Gastroesophageal sphincter (tissue), 4 donors: ENCODE data around the gene LRP1B. TPM values are rescaled to one million over a fixed set of nuclear protein-coding genes. Genes with fewer than 3 reads are reported as not detected.

ENCODE experiments used
- ATAC-seq: fragments of 150-250 bp; one replicate; pipeline ENCODE4 v1.9.1; 2016; ENCODE audit warnings: mild to moderate bottlenecking, moderate library complexity
- H3K27ac ChIP-seq, 4 donors: fragments of 200-600 bp; sonication (generic) in 3 of 4; 1 replicate in 3 of 4; 2 replicates in 1 of 4; pipeline ENCODE4 v1.5.1; 2016 to 2019
- H3K27me3 ChIP-seq: fragments of 200-600 bp; sonication (generic); one replicate; pipeline ENCODE4 v1.5.1; 2019
- H3K36me3 ChIP-seq, 2 donors: fragments of 200-600 bp; sonication (generic); one replicate each; pipeline ENCODE4 v1.5.1; 2019; ENCODE audit warnings: control low read depth in 1 of 2
- H3K4me1 ChIP-seq, 3 donors: fragments of 200-600 bp; sonication (generic); 1 replicate in 2 of 3; 2 replicates in 1 of 3; pipeline ENCODE4 v1.5.1; 2016 to 2019; ENCODE audit warnings: control low read depth in 2 of 3
- H3K4me3 ChIP-seq, 2 donors: fragments of 200-600 bp; sonication (generic); one replicate each; pipeline ENCODE4 v1.5.1; 2019; ENCODE audit warnings: mild to moderate bottlenecking in 1 of 2, moderate library complexity in 1 of 2
- H3K9me3 ChIP-seq, 3 donors: fragments of 200-600 bp; sonication (generic); one replicate each; pipeline ENCODE4 v1.5.1; 2017 to 2019; ENCODE audit warnings: control low read depth in 2 of 3
- CTCF ChIP-seq, 4 experiments: fragments of 200-600 bp in 2 of 4; fragments of 450-650 bp in 2 of 4; sonication (generic) in 1 of 4; IDR thresholded peaks; one replicate each; pipeline ENCODE4 v1.5.1; 2017 to 2019; ENCODE audit warnings: antibody characterized with exemption in 4 of 4, mild to moderate bottlenecking in 2 of 4, moderate library complexity in 2 of 4
- EP300 ChIP-seq: sonication (generic); formaldehyde crosslinking; IDR thresholded peaks from one replicate; pipeline ENCODE4 v1.6.1; 2017; ENCODE audit warnings: antibody characterized with exemption, mild to moderate bottlenecking
- POLR2A ChIP-seq, 2 donors: fragments of 450-650 bp; IDR thresholded peaks; one replicate each; pipeline ENCODE4 v1.6.1; 2017; ENCODE audit warnings: antibody characterized with exemption in 2 of 2, mild to moderate bottlenecking in 2 of 2, moderate library complexity in 1 of 2
- POLR2AphosphoS5 ChIP-seq: sonication (generic); formaldehyde crosslinking; IDR thresholded peaks from one replicate; pipeline ENCODE4 v1.6.1; 2017; ENCODE audit warnings: antibody characterized with exemption
- WGBS, 2 donors: methylation state at CpG; one replicate each; pipeline ENCODE4 v1.1.5; 2018; ENCODE audit warnings: low coverage in 1 of 2; 5-methylcytosine and 5-hydroxymethylcytosine counted together
- total RNA-seq, 4 donors: library from RNA; depleted of rRNA; stranded (reverse); fragments of >200 nt; gene quantifications; one replicate each; pipeline ENCODE4 v1.1.0, GENCODE V29; 2016

The LRP1B gene
- total RNA-seq, 4 donors from 2014 or later = 0.27 to 20.7 (median 3.2) TPM

DNA sequence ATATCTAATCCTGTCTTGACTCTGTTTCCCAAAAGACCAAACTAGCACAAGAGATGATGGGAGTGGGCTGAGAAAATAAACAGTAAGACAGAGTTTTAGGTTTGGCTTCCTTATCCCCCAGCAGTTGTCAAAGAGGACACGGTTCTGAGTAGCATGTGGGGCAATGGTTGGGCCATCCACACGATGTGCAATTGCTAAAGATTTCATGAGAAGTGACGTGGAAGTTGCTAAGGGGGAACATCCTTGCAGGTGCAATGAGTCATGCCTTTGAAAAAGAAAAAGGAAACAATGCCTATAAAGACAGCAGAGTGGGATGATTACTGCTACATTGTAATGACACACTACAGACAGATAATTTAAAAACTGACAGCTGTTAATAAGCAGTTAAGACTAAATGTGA lies 1395.8 kb downstream of the LRP1B start:
- Histone ChIP-seq H3K9me3 (peaks cover 0 to 5% (median 0%) of the 10 kb centered on the region in 3 donors), H3K27ac (no peak overlapping the region), H3K4me3 (no peak overlapping the region), H3K27me3 (no peaks in the 10 kb centered on the region), H3K36me3 (no peaks in the 10 kb centered on the region), H3K4me1 (no peaks in the 10 kb centered on the region)
- no peak for ATAC-seq
- TF ChIP-seq CTCF (IDR thresholded peaks at IDR 0.05) (no peak), EP300 (no peak), POLR2AphosphoS5 (no peak), POLR2A (IDR thresholded peaks at IDR 0.05) (no peak)
- 66 to 90% methylated on average over 2 to 3 of the region's 3 CpGs for WGBS, 2 donors

GRCh38 chr2:140718999-140719398 lies 1411.8 kb downstream of the LRP1B start:
- no peak for ATAC-seq
- TF ChIP-seq POLR2AphosphoS5 (no peak), POLR2A (IDR thresholded peaks at IDR 0.05) (no peak), EP300 (no peak), CTCF (IDR thresholded peaks at IDR 0.05) (no peak)
- WGBS, 2 donors = 83 to 89% methylated on average over 1 of the region's 1 CpG

GRCh38 chr2:140717481-140717880 lies 1413.3 kb downstream of the LRP1B start:
- no peaks in the 10 kb centered on the region for H3K4me1 ChIP-seq
- no peak for ATAC-seq
- no peak overlapping the region for H3K4me3 ChIP-seq
- H3K9me3 ChIP-seq = no peaks in the 10 kb centered on the region
- WGBS, 2 donors = 40 to 56% methylated on average over 2 of the region's 2 CpGs
- H3K36me3 ChIP-seq = no peaks in the 10 kb centered on the region
- no peaks in the 10 kb centered on the region for H3K27me3 ChIP-seq
- H3K27ac ChIP-seq = no peak overlapping the region
- TF ChIP-seq EP300 = no peak
- no peak for TF ChIP-seq POLR2AphosphoS5
- TF ChIP-seq POLR2A (IDR thresholded peaks at IDR 0.05) = no peak
- no peak for TF ChIP-seq CTCF (IDR thresholded peaks at IDR 0.05)

More at GRCh38 chr2:140718999-140719398, 1411.8 kb downstream of the LRP1B start:
- Histone ChIP-seq H3K36me3 (no peaks in the 10 kb centered on the region), H3K27ac (no peak overlapping the region), H3K27me3 (no peaks in the 10 kb centered on the region), H3K4me1 (no peaks in the 10 kb centered on the region), H3K4me3 (no peak overlapping the region), H3K9me3 (no peaks in the 10 kb centered on the region)

- 62 to 69% methylated on average over 3 of the region's 3 CpGs for WGBS, 2 donors
- no peak for TF ChIP-seq POLR2A (IDR thresholded peaks at IDR 0.05)
- TF ChIP-seq EP300 = no peak
Measured at GRCh38 chr2:140714586-140714985, 1416.2 kb downstream of the LRP1B start.

GRCh38 chr2:140711867-140712266 lies 1418.9 kb downstream of the LRP1B start:
- H3K9me3 ChIP-seq = no peaks in the 10 kb centered on the region
- no peaks in the 10 kb centered on the region for H3K27me3 ChIP-seq
- H3K36me3 ChIP-seq = no peaks in the 10 kb centered on the region
- ATAC-seq = no peak
- TF ChIP-seq POLR2A (IDR thresholded peaks at IDR 0.05) (no peak), CTCF (IDR thresholded peaks at IDR 0.05) (no peak), POLR2AphosphoS5 (no peak), EP300 (no peak)
- H3K4me3 ChIP-seq = no peak overlapping the region
- H3K27ac ChIP-seq = no peak overlapping the region
- 59 to 66% methylated on average over 3 of the region's 3 CpGs for WGBS, 2 donors
- no peaks in the 10 kb centered on the region for H3K4me1 ChIP-seq

More at GRCh38 chr2:140714586-140714985, 1416.2 kb downstream of the LRP1B start:
- H3K9me3 ChIP-seq = no peaks in the 10 kb centered on the region
- H3K36me3 ChIP-seq = no peaks in the 10 kb centered on the region
- no peak for ATAC-seq
- no peaks in the 10 kb centered on the region for H3K27me3 ChIP-seq
- no peaks in the 10 kb centered on the region for H3K4me1 ChIP-seq
- no peak overlapping the region for H3K27ac ChIP-seq
- H3K4me3 ChIP-seq = no peak overlapping the region
